GM18867 (cell line): Measurements from ENCODE around the gene COA5.

Source experiments
- ATAC-seq: cut with Tn5 transposase; IDR thresholded peaks from one replicate; pipeline ENCODE4 v1.9.1; 2021; ENCODE audit warnings: mild to moderate bottlenecking, moderate library complexity; ENCODE audit not compliant: unreplicated experiment

COA5 gene, protein sequence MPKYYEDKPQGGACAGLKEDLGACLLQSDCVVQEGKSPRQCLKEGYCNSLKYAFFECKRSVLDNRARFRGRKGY

DNA sequence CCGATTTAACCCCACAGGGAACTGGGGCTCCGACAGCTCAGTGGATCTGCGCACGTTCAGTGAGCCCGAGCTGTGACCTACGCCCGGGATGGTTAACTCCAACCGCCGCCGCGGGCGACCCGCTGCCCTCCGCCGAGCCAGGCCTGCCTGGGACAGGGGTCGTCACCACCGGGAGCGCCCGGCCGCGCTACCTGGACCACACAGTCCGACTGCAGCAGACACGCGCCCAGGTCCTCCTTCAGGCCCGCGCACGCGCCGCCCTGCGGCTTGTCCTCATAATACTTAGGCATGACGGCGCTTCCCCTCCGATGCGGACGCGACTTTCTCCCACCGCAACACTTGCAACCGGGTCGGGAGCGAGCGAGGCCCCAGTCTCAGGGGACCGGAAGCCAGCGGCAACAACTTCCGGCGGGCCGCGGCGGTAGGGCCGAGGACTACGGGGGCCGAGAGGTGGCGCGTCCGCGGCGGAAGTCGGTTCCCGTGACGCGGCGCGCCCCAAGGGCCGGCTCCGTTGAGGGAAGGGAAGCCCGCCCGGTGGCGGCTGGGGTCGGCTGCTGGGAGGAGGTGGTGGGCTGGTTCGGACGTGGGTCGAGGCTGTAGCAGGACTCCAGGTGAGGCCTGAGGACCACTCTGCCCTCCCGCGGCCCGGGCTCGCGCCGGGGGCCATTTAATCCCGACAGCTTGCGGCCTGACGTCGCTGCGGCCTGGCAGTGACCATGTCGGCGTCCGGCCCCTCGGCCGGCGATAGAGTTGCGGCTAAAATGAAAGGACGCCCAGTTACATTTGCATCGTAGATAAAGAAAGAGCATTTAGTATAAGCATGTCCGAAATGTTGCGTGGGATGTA is at the start of gene COA5, which contains the start of gene UNC50:
Gene COA5 (minus strand): TSS at position 397 of the 846 bp plus-strand sequence. CDS start 107 bp downstream, at position 290.
Gene UNC50 (plus strand): TSS at position 474 of the 846 bp plus-strand sequence. CDS start 1,171 bp downstream, outside the sequence.
- ATAC-seq, result peak; percentile 91

DNA sequence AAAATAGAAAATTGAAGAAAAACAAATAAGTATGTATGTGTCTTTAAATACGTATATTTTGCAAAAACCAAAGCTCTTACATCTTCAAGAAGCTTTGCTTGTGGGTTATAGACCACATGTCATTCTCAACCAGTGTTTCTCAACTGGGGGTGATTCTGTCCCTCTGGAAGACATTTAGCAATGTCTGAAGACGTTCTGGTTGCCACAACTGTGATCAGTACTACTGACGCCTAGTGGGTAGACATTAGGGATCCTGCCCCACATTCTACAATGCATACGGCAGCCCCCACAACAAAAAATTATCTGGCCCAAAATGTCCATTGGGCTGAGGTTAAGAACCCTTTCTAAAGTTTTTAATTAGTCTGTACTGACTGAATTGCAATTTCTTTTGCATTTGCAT is 48.5 kb upstream of the COA5 start:
- no peak for ATAC-seq

- no peak for ATAC-seq
Measured at GRCh38 chr2:98654699-98655495, 46.6 kb upstream of the COA5 start.

- no peak for ATAC-seq
Measured at GRCh38 chr2:98650998-98651397, 42.7 kb upstream of the COA5 start.

- ATAC-seq, result no peak
Measured at GRCh38 chr2:98649992-98650375, 41.7 kb upstream of the COA5 start.

DNA sequence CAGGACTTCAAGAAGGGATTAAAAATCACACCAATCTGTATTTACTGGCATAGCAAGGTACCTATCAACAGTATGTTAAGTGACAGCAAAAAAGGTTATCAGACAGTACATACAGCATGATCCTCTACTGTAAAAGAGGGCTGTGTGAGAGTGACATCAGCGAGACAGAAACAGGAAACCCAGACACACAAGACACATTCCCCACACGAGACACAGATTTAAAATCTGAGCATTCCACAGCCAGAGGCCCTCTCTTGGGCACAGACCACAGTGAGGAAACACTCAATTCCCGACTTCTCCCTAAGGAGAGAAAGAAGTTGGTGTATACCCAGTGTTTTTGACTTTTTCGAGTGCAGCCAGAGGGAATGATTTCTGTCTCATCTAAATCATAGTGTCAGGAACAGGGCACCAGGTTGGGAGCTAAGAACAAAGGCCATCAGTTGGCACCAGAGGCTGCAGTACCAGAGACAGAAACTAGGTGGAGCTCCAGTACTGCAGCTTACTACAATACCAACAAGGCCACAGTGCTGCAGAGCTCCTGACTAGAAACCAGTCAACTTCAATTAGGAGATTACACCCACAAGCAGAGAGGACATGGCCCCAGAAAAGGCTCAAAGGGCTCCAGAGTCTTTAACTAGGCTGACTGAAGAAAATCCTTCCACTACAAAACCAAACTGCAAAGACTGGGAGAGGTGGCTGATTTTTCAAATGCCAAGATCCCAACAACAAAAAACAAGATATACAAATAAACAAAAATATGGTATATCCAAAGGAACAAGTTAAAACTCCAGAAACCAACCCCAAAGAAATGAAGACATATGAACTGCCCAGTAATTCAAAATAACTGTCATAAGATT is 41.1 kb upstream of the COA5 start:
- ATAC-seq, result peak; percentile 87

- no peak for ATAC-seq
Measured at GRCh38 chr2:98648451-98648850, 40.1 kb upstream of the COA5 start.

- no peak for ATAC-seq
Measured at GRCh38 chr2:98647636-98648035, 39.3 kb upstream of the COA5 start.

GRCh38 chr2:98643496-98644100 is 35.3 kb upstream of the COA5 start:
- no peak for ATAC-seq

- peak; percentile 91 for ATAC-seq
Measured at GRCh38 chr2:98637401-98638147, 29.3 kb upstream of the COA5 start.

GRCh38 chr2:98634406-98635092 is 26.2 kb upstream of the COA5 start:
- ATAC-seq, result no peak

- ATAC-seq, result no peak
Measured at GRCh38 chr2:98632351-98632750, 24.0 kb upstream of the COA5 start.

GRCh38 chr2:98623657-98624056 is 15.3 kb upstream of the COA5 start:
- no peak for ATAC-seq

DNA sequence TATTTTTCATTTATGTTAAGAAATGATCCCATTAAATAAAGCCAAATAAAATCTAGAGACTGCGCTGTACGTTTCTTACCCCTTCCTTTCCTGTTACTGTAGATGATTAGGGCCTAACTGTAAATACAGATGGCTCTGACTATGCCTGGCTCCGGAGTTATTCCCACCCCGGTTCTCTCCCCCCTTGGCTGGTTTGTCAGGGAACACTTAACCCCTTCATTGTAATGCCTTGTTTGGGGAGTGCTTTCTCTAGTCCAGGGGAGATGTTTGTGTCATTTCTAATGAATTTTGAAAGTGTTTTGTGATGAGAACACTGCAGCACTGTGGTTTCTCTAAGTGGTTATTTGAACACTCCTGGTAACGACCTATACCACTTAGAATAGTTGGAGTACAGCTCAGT is 8.8 kb upstream of the COA5 start:
- no peak for ATAC-seq

- no peak for ATAC-seq
Measured at GRCh38 chr2:98615481-98615880, 7.2 kb upstream of the COA5 start.

GRCh38 chr2:98614024-98614739 is 5.9 kb upstream of the COA5 start:
- ATAC-seq, result no peak

GRCh38 chr2:98608962-98609604 is 771 bp upstream of the COA5 start:
- ATAC-seq, result peak; percentile 18

GRCh38 chr2:98607741-98608115 is 584 bp downstream of the COA5 start:
- ATAC-seq, result no peak
